ENCODE measurements around the gene SCLT1.

GRCh38 chr4:128863312-128864075 is 229.8 kb downstream of the SCLT1 start:
- TF ChIP-seq CTCF (IDR thresholded peaks at IDR 0.05; ENCODE audit: low read depth, low read length) (peak; percentile 91), EZH2phosphoT487 (IDR thresholded peaks at IDR 0.05; ENCODE audit: low read depth) (no peak)

Measured in OCI-LY3 (cell line).